AG04450 (cell line): ENCODE results near the gene CALHM3. TPM values are rescaled to one million over a fixed set of nuclear protein-coding genes. Genes with fewer than 3 reads are reported as not detected.

ENCODE experiments used
- CTCF ChIA-PET: fragments of 300-600, 350-600 bp; formaldehyde crosslinking; extraction: SDS; loops from one replicate; lab custom pipeline; 2022; ENCODE audit warnings: antibody characterized with exemption, inconsistent platforms; lab: Charles Lee
- POLR2A ChIA-PET: fragments of 350-600 bp; formaldehyde crosslinking; extraction: SDS; loops from one replicate; lab custom pipeline; 2021; ENCODE audit warnings: antibody characterized with exemption, inconsistent platforms; lab: Yijun Ruan, JAX
- DNase-seq: peaks from one replicate; pipeline ENCODE4 v3.0.0-alpha.2; 2011; ENCODE audit warnings: low read depth, low spot score
- H3K27ac ChIP-seq: one replicate; pipeline ENCODE4 v1.5.1; 2012; ENCODE audit warnings: low read depth, low read length, control low read depth
- H3K27me3 ChIP-seq: one replicate; pipeline ENCODE4 v1.6.0; 2012; ENCODE audit warnings: low read length; ENCODE audit not compliant: control insufficient read depth, insufficient read depth
- H3K4me3 ChIP-seq: 2 replicates; pipeline ENCODE4 v1.5.1; 2011; ENCODE audit warnings: mild to moderate bottlenecking, low read depth, low read length, control low read depth
- H3K9me3 ChIP-seq: 2 replicates; pipeline ENCODE4 v1.5.1; 2012; ENCODE audit warnings: low read length; ENCODE audit not compliant: control insufficient read depth, insufficient read depth
- CTCF ChIP-seq: IDR thresholded peaks from 2 replicates; pipeline ENCODE4 v1.5.1; 2011; ENCODE audit warnings: low read depth, low read length, control low read depth, inconsistent platforms
- polyA plus RNA-seq: library from polyadenylated mRNA; depleted of rRNA; stranded (reverse); fragments of >200 nt; gene quantifications from 2 replicates; pipeline ENCODE4 v1.2.3, GENCODE V29; 2011

The CALHM3 gene
- polyA plus RNA-seq, 1 experiment: not detected

GRCh38 chr10:103501186-103501585 is 22.1 kb upstream of the CALHM3 start:
- ChIA-PET CTCF (interaction anchor here (1.0 kb wide), 1 partner anchor 9 kb away, joined by 3 read pairs; no protein-coding TSS in a partner anchor), POLR2A (interaction anchor here (0.6 kb wide), 1 partner anchor 114 kb away, joined by 5 read pairs; no protein-coding TSS in a partner anchor)
- TF ChIP-seq CTCF: no peak
- Histone ChIP-seq H3K4me3 (no peak overlapping the region), H3K9me3 (no peaks in the 10 kb centered on the region), H3K27ac (no peak overlapping the region), H3K27me3 (peaks cover 72% of the 10 kb centered on the region)
- DNase-seq: no peak

- H3K4me3 ChIP-seq: no peak overlapping the region
- CTCF ChIA-PET: no interaction called here
- peaks cover 70% of the 10 kb centered on the region for H3K27me3 ChIP-seq
- no peaks in the 10 kb centered on the region for H3K9me3 ChIP-seq
- no peak overlapping the region for H3K27ac ChIP-seq
- POLR2A ChIA-PET: interaction anchor here (0.6 kb wide), 1 partner anchor 115 kb away, joined by 5 read pairs; no protein-coding TSS in a partner anchor
- DNase-seq: no peak
- TF ChIP-seq CTCF: no peak
These were observed 21.4 kb upstream of the CALHM3 start for GRCh38 chr10:103500481-103500880.

- H3K27me3 ChIP-seq: peaks cover 74% of the 10 kb centered on the region
- no peak overlapping the region for H3K27ac ChIP-seq
- DNase-seq: no peak
- TF ChIP-seq CTCF: no peak
- CTCF ChIA-PET: interaction anchor here (1.4 kb wide), 1 partner anchor 15 kb away, joined by 6 read pairs; no protein-coding TSS in a partner anchor
- H3K9me3 ChIP-seq: no peaks in the 10 kb centered on the region
- H3K4me3 ChIP-seq: no peak overlapping the region
- POLR2A ChIA-PET: no interaction called here
These were observed 20.8 kb upstream of the CALHM3 start for GRCh38 chr10:103499881-103500280.

- peaks cover 80% of the 10 kb centered on the region for H3K27me3 ChIP-seq
- ChIA-PET POLR2A (no interaction called here), CTCF (interaction anchor here (0.6 to 1.4 kb wide), 2 partner anchors 14 to 671 kb away, joined by 3 to 6 read pairs; no protein-coding TSS in a partner anchor)
- TF ChIP-seq CTCF: no peak
- H3K27ac ChIP-seq: no peak overlapping the region
- no peak overlapping the region for H3K4me3 ChIP-seq
- DNase-seq: no peak
- H3K9me3 ChIP-seq: no peaks in the 10 kb centered on the region; the same call in 1 of the 2 replicates
These were observed 20.0 kb upstream of the CALHM3 start for GRCh38 chr10:103498936-103499638.
